ENCODE results near the gene CDK17.

GRCh38 chr12:96425321-96425720 lies 25.1 kb upstream of the CDK17 start:
- no peak for TF ChIP-seq EZH2 (IDR thresholded peaks at IDR 0.05; ENCODE audit: low read length, unreplicated experiment)
- TF ChIP-seq CTCF (conservative IDR thresholded peaks at IDR 0.05; ENCODE audit: low read depth, low read length): no peak

Data from PC-3 (cell line).